HG02938 (cell line): ENCODE data around the gene RELT.
"Not testable (repeated sequence)": the region's sequence is repeated elsewhere in the genome, so short reads cannot be mapped to it uniquely, and the experiment has no call there.

Experiments used
- ATAC-seq: cut with Tn5 transposase; IDR thresholded peaks from one replicate; pipeline ENCODE4 v1.9.1; 2021; ENCODE audit warnings: mild to moderate bottlenecking, moderate library complexity; ENCODE audit not compliant: unreplicated experiment

Gene RELT

GRCh38 chr11:73428227-73428626 lies 52.0 kb downstream of the RELT start:
- ATAC-seq = no peak

GRCh38 chr11:73428699-73429098 lies 52.5 kb downstream of the RELT start:
- ATAC-seq = no peak

GRCh38 chr11:73429121-73429750 lies 53.0 kb downstream of the RELT start:
- ATAC-seq = no peak

GRCh38 chr11:73430326-73430725 lies 54.1 kb downstream of the RELT start:
- ATAC-seq = no peak

GRCh38 chr11:73431396-73431795 lies 55.2 kb downstream of the RELT start:
- no peak for ATAC-seq

GRCh38 chr11:73436859-73437258 lies 60.7 kb downstream of the RELT start:
- ATAC-seq = not testable (repeated sequence)

GRCh38 chr11:73439002-73439843 lies 63.0 kb downstream of the RELT start:
- ATAC-seq = no peak

GRCh38 chr11:73445980-73446379 lies 69.8 kb downstream of the RELT start:
- no peak for ATAC-seq

GRCh38 chr11:73446766-73447165 lies 70.6 kb downstream of the RELT start:
- ATAC-seq = no peak
